HL-60 (cell line): Measurements from ENCODE around the gene DNASE1.

ENCODE experiments used
- DNase-seq, 2 experiments: peaks; one replicate each; pipeline ENCODE4 v3.0.0-alpha.2; 2010 to 2020; ENCODE audit warnings: low read depth in 1 of 2, low spot score in 1 of 2
- H3K27ac ChIP-seq: fragments of 250-450 bp; sonication (Bioruptor Pico); replicated peaks from 2 replicates; pipeline ENCODE4 v1.5.1; 2020; ENCODE audit warnings: mild to moderate bottlenecking, moderate library complexity
- H3K27me3 ChIP-seq: fragments of 250-450 bp; sonication (Bioruptor Pico); 2 replicates; pipeline ENCODE4 v1.5.1; 2021; ENCODE audit warnings: mild to moderate bottlenecking, moderate library complexity; ENCODE audit not compliant: insufficient read depth, poor library complexity, severe bottlenecking
- H3K4me3 ChIP-seq: replicated peaks from 2 replicates; pipeline ENCODE4 v1.5.1; 2011; ENCODE audit warnings: mild to moderate bottlenecking, control low read depth, low read length; ENCODE audit not compliant: insufficient read depth
- CTCF ChIP-seq: IDR thresholded peaks from one replicate; pipeline ENCODE4 v1.5.1; 2011; ENCODE audit warnings: low read length, control low read depth, inconsistent platforms; ENCODE audit not compliant: insufficient read depth
- GABPA ChIP-seq: IDR thresholded peaks from 2 replicates; pipeline ENCODE4 v1.6.1; 2012; ENCODE audit warnings: low read depth
- POLR2AphosphoS5 ChIP-seq: IDR thresholded peaks from 2 replicates; pipeline ENCODE4 v1.6.1; 2012; ENCODE audit warnings: low read depth
- REST ChIP-seq: IDR thresholded peaks from 2 replicates; pipeline ENCODE4 v1.6.1; 2012; ENCODE audit warnings: low read depth; ENCODE audit not compliant: insufficient replicate concordance
- SPI1 ChIP-seq: IDR thresholded peaks from 2 replicates; pipeline ENCODE4 v1.6.1; 2012; ENCODE audit warnings: low read depth, mild to moderate bottlenecking, borderline replicate concordance

Gene DNASE1

GRCh38 chr16:3665508-3665907 is 11.0 kb downstream of the DNASE1 start:
- Histone ChIP-seq H3K4me3 (no peak overlapping the region), H3K27ac (no peak overlapping the region), H3K27me3 (no peaks in the 10 kb centered on the region)
- DNase-seq = no peak
- no peak for TF ChIP-seq GABPA
- no peak for TF ChIP-seq POLR2AphosphoS5
- no peak for TF ChIP-seq CTCF
- no peak for TF ChIP-seq SPI1
- TF ChIP-seq REST = no peak

- H3K27me3 ChIP-seq = no peaks in the 10 kb centered on the region
- H3K27ac ChIP-seq = no peak overlapping the region
- TF ChIP-seq REST (no peak), CTCF (no peak), SPI1 (no peak), GABPA (no peak), POLR2AphosphoS5 (no peak)
- no peak overlapping the region for H3K4me3 ChIP-seq
- no peak for DNase-seq
Observed at GRCh38 chr16:3668626-3669025, 14.1 kb downstream of the DNASE1 start.

GRCh38 chr16:3669082-3669481 is 14.6 kb downstream of the DNASE1 start:
- no peak overlapping the region for H3K27ac ChIP-seq
- H3K4me3 ChIP-seq = no peak overlapping the region
- no peaks in the 10 kb centered on the region for H3K27me3 ChIP-seq
- no peak for TF ChIP-seq CTCF
- no peak for TF ChIP-seq REST
- TF ChIP-seq POLR2AphosphoS5 = no peak
- TF ChIP-seq GABPA = no peak
- no peak for TF ChIP-seq SPI1
- no peak for DNase-seq
